GM18498 (cell line): ENCODE results near the gene SLC15A2.
"Not testable (repeated sequence)": the region's sequence is repeated elsewhere in the genome, so short reads cannot be mapped to it uniquely, and the experiment has no call there.

Source experiments
- ATAC-seq: cut with Tn5 transposase; IDR thresholded peaks from one replicate; pipeline ENCODE4 v1.9.1; 2021; ENCODE audit warnings: mild to moderate bottlenecking, moderate library complexity; ENCODE audit not compliant: unreplicated experiment

SLC15A2 gene

GRCh38 chr3:121894301-121894990 is at the start of gene SLC15A2:
TSS of gene SLC15A2 (plus strand) at chr3:121894401. CDS start at chr3:121894477, 76 bp downstream.
- ATAC-seq: no peak

DNA sequence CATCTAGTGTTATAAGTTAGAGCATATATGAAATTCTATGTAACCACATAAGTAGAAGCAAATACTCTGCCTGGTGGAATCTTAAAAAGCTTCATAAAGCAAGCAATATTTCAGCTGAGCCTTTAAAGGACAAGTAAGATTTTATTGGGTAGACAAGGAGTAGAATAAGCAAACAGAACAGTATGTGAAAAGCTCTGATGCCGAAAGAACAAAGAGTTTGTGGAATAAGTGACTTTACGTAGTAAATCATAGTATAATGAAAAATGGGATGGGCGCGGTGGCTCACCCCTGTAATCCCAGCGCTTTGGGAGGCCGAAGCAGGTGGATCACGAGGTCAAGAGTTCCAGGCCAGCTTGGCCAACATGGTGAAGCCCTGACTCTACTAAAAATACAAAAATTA is 49.3 kb upstream of the SLC15A2 start:
- ATAC-seq: no peak

DNA sequence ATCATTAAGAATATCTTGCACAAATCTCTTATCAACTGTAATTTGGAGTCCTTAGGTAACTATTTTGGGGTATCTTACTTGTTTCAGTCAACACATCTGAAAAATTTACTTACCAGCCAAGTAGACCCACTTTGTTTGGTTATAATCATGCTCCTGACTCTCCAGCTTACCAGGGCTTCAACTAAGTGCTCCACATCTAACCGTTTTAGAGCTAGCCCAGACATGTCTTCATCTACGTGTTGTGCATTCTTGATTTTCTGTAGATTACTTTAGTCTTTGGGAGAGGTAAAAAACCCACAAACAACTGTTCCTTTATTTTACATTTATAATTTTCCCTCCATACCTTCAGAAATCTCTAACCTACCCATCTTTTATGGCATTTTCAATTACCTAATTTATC is 41.9 kb upstream of the SLC15A2 start:
- ATAC-seq: no peak

- ATAC-seq: no peak
Observed at GRCh38 chr3:121855555-121855954, 38.6 kb upstream of the SLC15A2 start.

GRCh38 chr3:121857778-121858177 is 36.4 kb upstream of the SLC15A2 start:
- ATAC-seq: not testable (repeated sequence)

GRCh38 chr3:121863247-121863646 is 31.0 kb upstream of the SLC15A2 start:
- ATAC-seq: not testable (repeated sequence)

GRCh38 chr3:121863801-121864200 is 30.4 kb upstream of the SLC15A2 start:
- no peak for ATAC-seq

- ATAC-seq: no peak
Observed at GRCh38 chr3:121869736-121870135, 24.5 kb upstream of the SLC15A2 start.

GRCh38 chr3:121870717-121871116 is 23.5 kb upstream of the SLC15A2 start:
- no peak for ATAC-seq

DNA sequence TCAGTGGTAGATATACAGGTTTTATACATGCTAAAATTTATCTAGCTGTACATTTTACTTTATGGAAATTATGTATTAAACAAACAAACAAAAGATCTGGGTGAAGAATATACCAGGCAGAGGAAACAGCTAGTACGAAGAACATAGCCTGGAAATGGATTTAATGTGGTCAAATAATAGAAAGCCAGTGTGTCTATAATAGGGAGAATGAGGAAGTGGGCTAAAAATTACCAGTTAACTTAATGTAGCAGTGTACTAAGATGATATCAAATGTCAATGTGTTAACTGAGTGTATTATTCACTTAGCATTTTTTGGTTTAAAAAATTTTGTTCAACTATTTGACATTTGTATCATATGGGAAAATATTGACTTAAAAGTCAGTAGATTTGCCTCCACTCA is 22.8 kb upstream of the SLC15A2 start:
- no peak for ATAC-seq

DNA sequence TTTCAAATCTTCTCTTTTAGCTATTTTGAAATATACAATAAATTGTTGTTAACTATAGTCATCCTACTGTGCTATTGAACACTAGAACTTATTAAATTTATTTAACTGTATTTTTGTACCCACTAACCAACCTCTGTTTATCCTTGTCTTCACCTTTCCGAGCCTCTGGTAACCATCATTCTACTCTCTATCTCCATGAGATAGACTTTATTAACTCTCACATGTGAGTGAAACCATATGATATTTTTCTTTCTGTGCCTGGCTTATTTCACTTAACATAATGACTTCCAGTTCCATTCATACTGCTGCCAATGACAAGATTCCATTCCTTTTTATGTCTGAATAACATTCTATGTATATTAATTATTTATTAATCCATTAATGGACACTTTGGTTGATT is 15.8 kb upstream of the SLC15A2 start:
- no peak for ATAC-seq

DNA sequence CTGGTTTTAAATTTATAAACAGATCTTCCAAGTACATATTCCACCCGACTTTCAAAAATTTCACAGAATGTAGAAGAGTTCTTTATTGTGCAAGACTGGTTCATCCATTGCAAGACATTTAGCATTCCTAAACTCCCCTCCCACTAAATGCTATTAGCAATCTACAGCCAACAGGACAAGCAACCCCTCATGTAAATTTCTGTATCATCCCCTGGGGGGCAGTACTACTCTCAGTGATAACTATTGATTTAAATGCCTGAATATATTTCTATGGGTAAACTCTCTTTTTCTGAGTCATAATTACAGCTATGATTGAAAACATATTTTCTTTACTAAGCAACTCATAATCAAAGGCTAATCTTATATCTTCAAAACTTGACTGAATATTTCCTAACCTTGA is 10.7 kb upstream of the SLC15A2 start:
- no peak for ATAC-seq

DNA sequence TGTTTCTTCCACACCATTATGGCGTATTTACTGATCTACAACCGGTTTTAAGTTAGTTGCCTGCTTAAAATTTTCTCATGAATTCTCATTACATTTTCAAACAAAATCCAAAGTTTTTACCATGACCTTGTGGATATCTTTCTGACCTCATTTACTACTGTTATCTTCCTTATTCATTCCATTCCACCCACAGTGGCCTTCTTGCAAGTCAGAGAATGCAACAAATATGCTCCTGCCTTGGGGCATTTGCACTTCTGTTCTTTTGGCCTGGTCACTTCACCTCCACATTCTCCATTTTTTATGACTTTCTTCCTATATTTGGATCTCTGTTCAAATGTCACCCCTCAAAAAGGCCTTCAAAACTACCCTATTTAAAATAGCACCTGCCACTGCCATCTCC is 8.8 kb upstream of the SLC15A2 start:
- no peak for ATAC-seq

DNA sequence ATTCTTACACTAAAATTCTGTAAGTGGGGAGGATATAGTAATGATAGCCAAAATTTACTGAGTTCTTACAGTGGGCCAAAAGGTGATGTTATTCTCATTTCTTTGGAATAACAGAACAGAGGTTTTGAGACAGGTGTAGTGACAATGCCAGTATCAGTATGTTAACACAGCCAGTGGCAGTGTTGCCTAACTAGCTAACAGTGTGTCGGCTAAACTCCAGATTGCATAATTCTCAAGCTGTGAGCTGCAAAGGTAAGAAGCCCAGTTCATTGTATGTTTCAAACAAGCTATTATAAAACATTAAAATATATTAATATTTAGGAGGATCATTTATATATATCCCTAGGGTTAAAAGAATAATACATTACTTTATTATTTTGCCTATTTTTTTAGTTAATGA is 920 bp downstream of the SLC15A2 start:
- ATAC-seq: no peak

- no peak for ATAC-seq
Observed at GRCh38 chr3:121895736-121896135, 1.5 kb downstream of the SLC15A2 start.

GRCh38 chr3:121896823-121897222 is 2.6 kb downstream of the SLC15A2 start:
- no peak for ATAC-seq

DNA sequence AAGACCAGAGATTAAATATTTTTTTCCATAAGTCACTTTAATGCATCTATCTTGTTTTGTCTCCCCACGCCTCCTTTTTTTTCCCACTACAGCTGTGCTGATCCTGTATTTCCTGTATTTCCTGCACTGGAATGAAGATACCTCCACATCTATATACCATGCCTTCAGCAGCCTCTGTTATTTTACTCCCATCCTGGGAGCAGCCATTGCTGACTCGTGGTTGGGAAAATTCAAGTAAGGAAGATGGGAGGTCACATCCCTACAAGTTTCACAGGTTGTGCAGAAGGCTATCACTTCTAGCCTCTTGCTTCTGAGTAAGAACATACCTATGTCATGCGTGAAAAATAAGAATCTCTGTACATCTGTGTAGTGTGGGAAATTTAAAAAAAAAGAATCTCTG is 3.1 kb downstream of the SLC15A2 start:
- no peak for ATAC-seq

DNA sequence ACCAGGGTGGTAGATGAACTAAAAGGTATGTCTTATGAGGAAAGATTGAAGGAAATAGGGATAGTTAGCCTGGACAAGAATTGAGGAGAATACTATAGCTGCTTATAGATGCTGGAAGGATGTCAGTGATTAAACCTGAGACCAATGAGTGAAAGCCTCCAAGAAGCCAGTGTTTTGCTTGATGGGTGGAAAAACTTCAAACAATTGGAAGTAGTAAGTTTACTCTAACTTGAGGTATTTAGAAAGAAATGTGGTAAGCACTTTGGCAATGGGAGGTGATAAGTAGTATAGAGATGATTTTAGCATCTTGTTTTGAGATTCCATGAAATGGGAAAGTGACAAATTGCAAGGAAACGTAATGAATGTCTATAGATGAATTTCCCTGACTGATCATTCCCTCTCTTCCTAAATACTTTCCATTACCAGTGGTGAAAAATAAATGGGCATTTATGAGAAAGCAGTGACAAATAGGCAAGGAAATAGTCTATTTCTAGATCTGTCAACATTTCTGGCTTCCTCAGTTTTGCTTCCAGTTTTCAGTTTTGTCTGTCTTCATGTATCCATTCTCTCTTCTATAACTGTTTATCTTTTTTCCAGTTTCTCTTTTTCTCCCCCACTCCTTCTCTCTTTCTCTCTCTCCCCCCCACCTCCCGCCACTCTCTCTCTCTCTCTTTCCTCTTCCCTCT is 19.2 kb downstream of the SLC15A2 start:
- no peak for ATAC-seq

DNA sequence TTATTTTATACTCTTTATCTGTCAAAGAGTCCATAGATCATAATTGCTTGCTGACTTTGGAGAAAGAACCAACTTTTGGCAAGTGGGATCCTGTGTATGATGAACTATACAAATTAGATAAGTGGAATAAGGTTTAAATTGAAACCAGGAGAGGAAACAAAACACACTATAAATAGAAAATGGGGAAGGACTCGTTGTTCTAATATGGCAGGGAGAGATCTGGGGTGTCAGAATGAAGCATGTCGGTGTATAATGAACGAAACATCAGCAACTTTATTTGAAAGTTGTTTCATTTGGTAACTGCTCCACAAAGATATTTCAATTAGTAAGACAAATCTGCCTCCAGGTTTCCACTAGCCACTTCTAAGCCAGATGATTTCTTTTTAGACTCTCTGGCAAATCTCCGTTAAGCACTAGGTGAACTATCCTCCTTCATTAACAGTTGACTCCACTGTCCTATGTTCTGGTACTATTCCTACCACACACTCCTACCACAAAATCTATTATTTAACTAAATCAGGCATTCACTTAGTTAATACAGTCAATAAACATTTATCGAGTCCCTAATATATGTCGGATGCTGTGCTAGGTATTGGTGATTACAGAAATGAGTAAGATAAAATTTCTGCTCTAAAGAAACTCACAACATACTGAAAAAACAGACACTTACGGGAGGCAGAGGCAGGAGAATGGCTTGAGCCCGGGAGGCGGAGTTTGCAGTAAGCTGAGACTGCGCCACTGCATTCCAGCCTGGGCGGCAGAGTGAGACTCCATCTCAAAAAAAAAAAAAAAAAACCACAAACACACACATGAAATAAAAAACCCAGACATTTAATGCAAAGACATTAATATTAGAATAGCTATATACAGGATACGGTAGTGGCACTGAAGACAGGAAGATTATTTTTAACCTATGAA is 20.1 kb downstream of the SLC15A2 start:
- no peak for ATAC-seq

- ATAC-seq: no peak
Observed at GRCh38 chr3:121916189-121916588, 22.0 kb downstream of the SLC15A2 start.

- ATAC-seq: no peak
Observed at GRCh38 chr3:121918779-121919483, 24.7 kb downstream of the SLC15A2 start.
